ENCODE data around the gene AP1M2. TPM values are rescaled to one million over a fixed set of nuclear protein-coding genes. Genes with fewer than 3 reads are reported as not detected.
A peak's percentile ranks its signal among the peaks of the same experiment; 100 is the strongest.

The AP1M2 gene
- total RNA-seq, result 100 to 1,000 TPM; 132 to 146 TPM
- polyA plus RNA-seq (2013, experiment 1 of 2), result 4.8 TPM
- 4.2 TPM for polyA plus RNA-seq (2013, experiment 2 of 2)
- long read RNA-seq, experiment 1, transcript AP1M2-201 (12 exons, 1,749 nt), result major isoform, 49 of 97 reads
- long read RNA-seq, experiment 1, transcript AP1M2-207 (12 exons, 1,757 nt), result minor isoform, 5 of 97 reads
- long read RNA-seq, experiment 1, partial matches to known transcripts, result 30 of 97 reads
- long read RNA-seq, experiment 1, other reads (novel, unspliced or antisense), result 13 of 97 reads
- long read RNA-seq, experiment 2, transcript AP1M2-207 (12 exons, 1,757 nt), result minor isoform, 39 of 313 reads
- long read RNA-seq, experiment 2, transcript AP1M2-201 (12 exons, 1,749 nt), result major isoform, 245 of 313 reads
- long read RNA-seq, experiment 2, partial matches to known transcripts, result 12 of 313 reads
- long read RNA-seq, experiment 2, other reads (novel, unspliced or antisense), result 17 of 313 reads
- long read RNA-seq, experiment 3, transcript AP1M2-201 (12 exons, 1,749 nt), result major isoform, 801 of 1,047 reads
- long read RNA-seq, experiment 3, transcript AP1M2-207 (12 exons, 1,757 nt), result minor isoform, 167 of 1,047 reads
- long read RNA-seq, experiment 3, partial matches to known transcripts, result 13 of 1,047 reads
- long read RNA-seq, experiment 3, other reads (novel, unspliced or antisense), result 66 of 1,047 reads
- long read RNA-seq, experiment 4, transcript AP1M2-201 (12 exons, 1,749 nt), result major isoform, 6 of 183 reads
- long read RNA-seq, experiment 4, partial matches to known transcripts, result 172 of 183 reads
- long read RNA-seq, experiment 4, other reads (novel, unspliced or antisense), result 4 of 183 reads

GRCh38 chr19:10587022-10587838 is at the start of gene AP1M2:
TSS of gene AP1M2 (minus strand) at chr19:10587312. CDS start at chr19:10587231, 81 bp downstream.
- H3K9ac ChIP-seq (ENCODE audit: extremely low read depth, low read length, poor library complexity, severe bottlenecking), result peak within 1 kb of the TSS; percentile 15

GRCh38 chr19:10636304-10636972 is 49.3 kb upstream of the AP1M2 start:
- no peak overlapping the region for H3K9ac ChIP-seq (ENCODE audit: extremely low read depth, low read length, poor library complexity, severe bottlenecking)
- no peaks in the 10 kb centered on the region for H3K27me3 Mint-ChIP-seq (ENCODE audit: insufficient read depth)
- H3K27me3 ChIP-seq (ENCODE audit: control insufficient read depth, insufficient read depth, low read length, poor library complexity, severe bottlenecking), result no peaks in the 10 kb centered on the region
- no peaks in the 10 kb centered on the region for H3K4me1 Mint-ChIP-seq
- no peaks in the 10 kb centered on the region for H3K4me1 ChIP-seq (ENCODE audit: control insufficient read depth, insufficient read depth, low read length)
- H3K4me3 ChIP-seq (ENCODE audit: low read length), result no peak overlapping the region
- H3K27ac Mint-ChIP-seq, result peak overlapping the region; percentile 45
- H3K9me3 ChIP-seq (ENCODE audit: control insufficient read depth, low read length), result no peaks in the 10 kb centered on the region
- H3K9me3 Mint-ChIP-seq, result no peaks in the 10 kb centered on the region
- 94 to 96% methylated on average over 17 to 37 of the region's 37 CpGs for WGBS, 2 experiments (ENCODE audit: insufficient coverage in 1 of 2, insufficient read length in 1 of 2)
- DNase-seq, result peak; percentile 64
- H3K36me3 ChIP-seq (ENCODE audit: control insufficient read depth, insufficient read depth, low read length), result peaks cover 65% of the 10 kb centered on the region
- TF ChIP-seq CTCF (conservative IDR thresholded peaks at IDR 0.05), result no peak
- H3K36me3 Mint-ChIP-seq (ENCODE audit: low read depth), result peaks cover 71% of the 10 kb centered on the region
- no peak overlapping the region for H3K27ac ChIP-seq (ENCODE audit: low read depth, low read length)
- H3K4me3 Mint-ChIP-seq, result no peak overlapping the region

More at GRCh38 chr19:10587022-10587838, at the start of gene AP1M2:
- Histone ChIP-seq H3K27me3 (ENCODE audit: control insufficient read depth, insufficient read depth, low read length, poor library complexity, severe bottlenecking) (no peaks in the 10 kb centered on the region), H3K27ac (ENCODE audit: low read depth, low read length) (no peak within 1 kb of the TSS), H3K4me1 (ENCODE audit: control insufficient read depth, insufficient read depth, low read length) (no peaks in the 10 kb centered on the region), H3K4me3 (ENCODE audit: low read length) (peak within 1 kb of the TSS; percentile 78), H3K9me3 (ENCODE audit: control insufficient read depth, low read length) (no peaks in the 10 kb centered on the region), H3K36me3 (ENCODE audit: control insufficient read depth, insufficient read depth, low read length) (no peaks in the 10 kb centered on the region)
- Mint-ChIP-seq H3K27ac (peak within 1 kb of the TSS; percentile 96), H3K4me1 (peaks cover 5% of the 10 kb centered on the region), H3K36me3 (ENCODE audit: low read depth) (peaks cover 22% of the 10 kb centered on the region), H3K27me3 (ENCODE audit: insufficient read depth) (peaks cover 11% of the 10 kb centered on the region), H3K4me3 (peak within 1 kb of the TSS; percentile 97), H3K9me3 (no peaks in the 10 kb centered on the region)
- DNase-seq, result peak; percentile 91
- WGBS, 2 experiments (ENCODE audit: insufficient coverage in 1 of 2, insufficient read length in 1 of 2), result 63 to 81% methylated on average over 24 to 35 of the region's 35 CpGs
- no peak for TF ChIP-seq CTCF (conservative IDR thresholded peaks at IDR 0.05)
